ENCODE measurements around the gene CCDC57.

The CCDC57 gene

GRCh38 chr17:82253179-82253544 is 40.5 kb upstream of the CCDC57 start:
- Histone ChIP-seq H3K27me3 (ENCODE audit: control insufficient read depth, insufficient read depth, low read length) (no peaks in the 10 kb centered on the region), H3K4me3 (ENCODE audit: low read depth, low read length) (no peak overlapping the region), H3K36me3 (ENCODE audit: control insufficient read depth, insufficient read depth, low read length) (peaks cover 83% of the 10 kb centered on the region), H3K4me1 (ENCODE audit: control insufficient read depth, insufficient read depth, low read length) (no peaks in the 10 kb centered on the region), H3K9ac (ENCODE audit: low read length) (no peak overlapping the region), H3K9me3 (ENCODE audit: control insufficient read depth, insufficient read depth, low read depth, low read length) (no peaks in the 10 kb centered on the region), H3K27ac (ENCODE audit: low read depth, low read length) (no peak overlapping the region)

GRCh38 chr17:82252511-82253178 is 40.0 kb upstream of the CCDC57 start:
- no peaks in the 10 kb centered on the region for H3K9me3 ChIP-seq (ENCODE audit: control insufficient read depth, insufficient read depth, low read depth, low read length)
- H3K27ac ChIP-seq (ENCODE audit: low read depth, low read length): no peak overlapping the region
- peaks cover 86% of the 10 kb centered on the region for H3K36me3 ChIP-seq (ENCODE audit: control insufficient read depth, insufficient read depth, low read length)
- no peak overlapping the region for H3K9ac ChIP-seq (ENCODE audit: low read length)
- H3K27me3 ChIP-seq (ENCODE audit: control insufficient read depth, insufficient read depth, low read length): no peaks in the 10 kb centered on the region
- H3K4me3 ChIP-seq (ENCODE audit: low read depth, low read length): no peak overlapping the region
- H3K4me1 ChIP-seq (ENCODE audit: control insufficient read depth, insufficient read depth, low read length): no peaks in the 10 kb centered on the region

GRCh38 chr17:82250868-82251500 is 38.3 kb upstream of the CCDC57 start:
- Histone ChIP-seq H3K4me3 (ENCODE audit: low read depth, low read length) (no peak overlapping the region), H3K9me3 (ENCODE audit: control insufficient read depth, insufficient read depth, low read depth, low read length) (no peaks in the 10 kb centered on the region), H3K36me3 (ENCODE audit: control insufficient read depth, insufficient read depth, low read length) (peaks cover 86% of the 10 kb centered on the region), H3K9ac (ENCODE audit: low read length) (no peak overlapping the region), H3K4me1 (ENCODE audit: control insufficient read depth, insufficient read depth, low read length) (no peaks in the 10 kb centered on the region), H3K27ac (ENCODE audit: low read depth, low read length) (no peak overlapping the region), H3K27me3 (ENCODE audit: control insufficient read depth, insufficient read depth, low read length) (no peaks in the 10 kb centered on the region)

- H3K9me3 ChIP-seq (ENCODE audit: control insufficient read depth, insufficient read depth, low read depth, low read length): no peaks in the 10 kb centered on the region
- H3K4me3 ChIP-seq (ENCODE audit: low read depth, low read length): no peak overlapping the region
- no peaks in the 10 kb centered on the region for H3K27me3 ChIP-seq (ENCODE audit: control insufficient read depth, insufficient read depth, low read length)
- no peak overlapping the region for H3K27ac ChIP-seq (ENCODE audit: low read depth, low read length)
- H3K4me1 ChIP-seq (ENCODE audit: control insufficient read depth, insufficient read depth, low read length): no peaks in the 10 kb centered on the region
- no peak overlapping the region for H3K9ac ChIP-seq (ENCODE audit: low read length)
- H3K36me3 ChIP-seq (ENCODE audit: control insufficient read depth, insufficient read depth, low read length): peaks cover 86% of the 10 kb centered on the region
Measured at GRCh38 chr17:82249896-82250581, 37.4 kb upstream of the CCDC57 start.

GRCh38 chr17:82248815-82249674 is 36.4 kb upstream of the CCDC57 start:
- Histone ChIP-seq H3K36me3 (ENCODE audit: control insufficient read depth, insufficient read depth, low read length) (peaks cover 96% of the 10 kb centered on the region), H3K4me1 (ENCODE audit: control insufficient read depth, insufficient read depth, low read length) (no peaks in the 10 kb centered on the region)

GRCh38 chr17:82247856-82248671 is 35.4 kb upstream of the CCDC57 start:
- H3K27me3 ChIP-seq (ENCODE audit: control insufficient read depth, insufficient read depth, low read length): no peaks in the 10 kb centered on the region
- peaks cover 100% of the 10 kb centered on the region for H3K36me3 ChIP-seq (ENCODE audit: control insufficient read depth, insufficient read depth, low read length)
- H3K9me3 ChIP-seq (ENCODE audit: control insufficient read depth, insufficient read depth, low read depth, low read length): no peaks in the 10 kb centered on the region
- H3K9ac ChIP-seq (ENCODE audit: low read length): no peak overlapping the region
- H3K4me3 ChIP-seq (ENCODE audit: low read depth, low read length): no peak overlapping the region
- H3K4me1 ChIP-seq (ENCODE audit: control insufficient read depth, insufficient read depth, low read length): no peaks in the 10 kb centered on the region
- no peak overlapping the region for H3K27ac ChIP-seq (ENCODE audit: low read depth, low read length)

More at GRCh38 chr17:82248815-82249674, 36.4 kb upstream of the CCDC57 start:
- Histone ChIP-seq H3K27ac (ENCODE audit: low read depth, low read length) (no peak overlapping the region), H3K9me3 (ENCODE audit: control insufficient read depth, insufficient read depth, low read depth, low read length) (no peaks in the 10 kb centered on the region), H3K27me3 (ENCODE audit: control insufficient read depth, insufficient read depth, low read length) (no peaks in the 10 kb centered on the region), H3K9ac (ENCODE audit: low read length) (no peak overlapping the region), H3K4me3 (ENCODE audit: low read depth, low read length) (no peak overlapping the region)

- Histone ChIP-seq H3K27ac (ENCODE audit: low read depth, low read length) (no peak overlapping the region; the same call in 1 of the 2 replicates), H3K4me3 (ENCODE audit: low read depth, low read length) (no peak overlapping the region), H3K36me3 (ENCODE audit: control insufficient read depth, insufficient read depth, low read length) (peaks cover 100% of the 10 kb centered on the region)
Measured at GRCh38 chr17:82247182-82247823, 34.7 kb upstream of the CCDC57 start.

GRCh38 chr17:82246365-82247181 is 33.9 kb upstream of the CCDC57 start:
- Histone ChIP-seq H3K36me3 (ENCODE audit: control insufficient read depth, insufficient read depth, low read length) (peaks cover 98% of the 10 kb centered on the region), H3K4me3 (ENCODE audit: low read depth, low read length) (no peak overlapping the region), H3K9ac (ENCODE audit: low read length) (no peak overlapping the region), H3K9me3 (ENCODE audit: control insufficient read depth, insufficient read depth, low read depth, low read length) (no peaks in the 10 kb centered on the region), H3K4me1 (ENCODE audit: control insufficient read depth, insufficient read depth, low read length) (no peaks in the 10 kb centered on the region; the same call in 1 of the 2 replicates), H3K27me3 (ENCODE audit: control insufficient read depth, insufficient read depth, low read length) (no peaks in the 10 kb centered on the region), H3K27ac (ENCODE audit: low read depth, low read length) (no peak overlapping the region; the same call in 1 of the 2 replicates)

More at GRCh38 chr17:82247182-82247823, 34.7 kb upstream of the CCDC57 start:
- Histone ChIP-seq H3K9ac (ENCODE audit: low read length) (no peak overlapping the region), H3K27me3 (ENCODE audit: control insufficient read depth, insufficient read depth, low read length) (no peaks in the 10 kb centered on the region), H3K4me1 (ENCODE audit: control insufficient read depth, insufficient read depth, low read length) (no peaks in the 10 kb centered on the region; the same call in 1 of the 2 replicates), H3K9me3 (ENCODE audit: control insufficient read depth, insufficient read depth, low read depth, low read length) (no peaks in the 10 kb centered on the region)

- Histone ChIP-seq H3K9ac (ENCODE audit: low read length) (no peak overlapping the region), H3K9me3 (ENCODE audit: control insufficient read depth, insufficient read depth, low read depth, low read length) (no peaks in the 10 kb centered on the region), H3K27ac (ENCODE audit: low read depth, low read length) (no peak overlapping the region), H3K4me3 (ENCODE audit: low read depth, low read length) (no peak overlapping the region), H3K36me3 (ENCODE audit: control insufficient read depth, insufficient read depth, low read length) (peaks cover 98% of the 10 kb centered on the region), H3K4me1 (ENCODE audit: control insufficient read depth, insufficient read depth, low read length) (no peaks in the 10 kb centered on the region; the same call in 1 of the 2 replicates), H3K27me3 (ENCODE audit: control insufficient read depth, insufficient read depth, low read length) (no peaks in the 10 kb centered on the region)
Measured at GRCh38 chr17:82246040-82246364, 33.4 kb upstream of the CCDC57 start.

Data from HUES6 (cell line).